Mesenchymal stem cell (in vitro differentiated cells and primary cell): ENCODE results near the gene COL4A4.

Source experiments
- DNase-seq: peaks from one replicate; pipeline ENCODE4 v3.0.0-alpha.2; 2013
- H2AFZ ChIP-seq: one replicate; pipeline ENCODE4 v1.6.1; 2013; ENCODE audit warnings: low read depth, mild to moderate bottlenecking, control low read depth, inconsistent platforms, low read length, moderate library complexity
- H2AK5ac ChIP-seq: 2 replicates; pipeline ENCODE4 v1.6.1; 2013; ENCODE audit warnings: low read length, moderate library complexity, mild to moderate bottlenecking, inconsistent platforms; ENCODE audit not compliant: severe bottlenecking
- H2BK120ac ChIP-seq: one replicate; pipeline ENCODE4 v1.6.1; 2013; ENCODE audit warnings: low read depth, mild to moderate bottlenecking, inconsistent platforms, low read length, moderate library complexity
- H2BK12ac ChIP-seq, 2 experiments: one replicate each; pipeline ENCODE4 v1.6.1; 2013; ENCODE audit warnings: inconsistent platforms in 2 of 2, low read length in 2 of 2, mild to moderate bottlenecking in 2 of 2, moderate library complexity in 2 of 2, control low read depth in 1 of 2
- H2BK15ac ChIP-seq: one replicate; pipeline ENCODE4 v1.6.1; 2013; ENCODE audit warnings: mild to moderate bottlenecking, low read depth, inconsistent platforms; ENCODE audit not compliant: poor library complexity, severe bottlenecking
- H2BK5ac ChIP-seq: 2 replicates; pipeline ENCODE4 v1.6.1; 2013; ENCODE audit warnings: low read depth, mild to moderate bottlenecking, low read length, control low read depth, inconsistent platforms; ENCODE audit not compliant: poor library complexity, severe bottlenecking
- H3K14ac ChIP-seq, 2 experiments: one replicate each; pipeline ENCODE4 v1.6.1; 2013; ENCODE audit warnings: inconsistent platforms in 2 of 2, low read length in 2 of 2, control low read depth in 1 of 2, mild to moderate bottlenecking in 1 of 2, moderate library complexity in 1 of 2
- H3K18ac ChIP-seq, 2 experiments: one replicate each; pipeline ENCODE4 v1.6.1; 2013; ENCODE audit warnings: inconsistent platforms in 2 of 2, low read length in 2 of 2, control low read depth in 1 of 2, low read depth in 1 of 2, mild to moderate bottlenecking in 1 of 2
- H3K23ac ChIP-seq, 2 experiments: one replicate each; pipeline ENCODE4 v1.6.1; 2013; ENCODE audit warnings: inconsistent platforms in 2 of 2, low read length in 2 of 2, mild to moderate bottlenecking in 2 of 2, moderate library complexity in 2 of 2, control low read depth in 1 of 2
- H3K27ac ChIP-seq: 2 replicates; pipeline ENCODE4 v1.5.1; 2013; ENCODE audit warnings: mild to moderate bottlenecking, moderate library complexity, low read length, control low read depth, inconsistent platforms; ENCODE audit not compliant: poor library complexity, severe bottlenecking
- H3K27me3 ChIP-seq, 2 experiments: 2 replicates each; pipeline versions ENCODE4 v1.6.1 to v1.7.0; 2013; ENCODE audit warnings: low read length in 2 of 2, mild to moderate bottlenecking in 2 of 2, moderate library complexity in 2 of 2, control low read depth in 1 of 2, inconsistent platforms in 1 of 2; ENCODE audit not compliant: control insufficient read depth in 1 of 2, insufficient read depth in 1 of 2
- H3K36me3 ChIP-seq, 2 experiments: 2 replicates each; pipeline versions ENCODE4 v1.6.1 to v1.7.0; 2013; ENCODE audit warnings: low read length in 2 of 2, control low read depth in 1 of 2, inconsistent platforms in 1 of 2, low read depth in 1 of 2, mild to moderate bottlenecking in 1 of 2; ENCODE audit not compliant: insufficient read depth in 2 of 2, control insufficient read depth in 1 of 2
- H3K4ac ChIP-seq, 2 experiments: one replicate each; pipeline ENCODE4 v1.6.1; 2013; ENCODE audit warnings: inconsistent platforms in 2 of 2, low read length in 2 of 2, mild to moderate bottlenecking in 2 of 2, moderate library complexity in 2 of 2, control low read depth in 1 of 2, low read depth in 1 of 2
- H3K4me1 ChIP-seq: 2 replicates; pipeline ENCODE4 v1.6.1; 2013; ENCODE audit warnings: low read depth, low read length, control low read depth; ENCODE audit not compliant: control insufficient read depth, insufficient read depth
- H3K4me2 ChIP-seq: 2 replicates; pipeline ENCODE4 v1.6.1; 2013; ENCODE audit warnings: low read length, mild to moderate bottlenecking, inconsistent platforms; ENCODE audit not compliant: poor library complexity, severe bottlenecking
- H3K4me3 ChIP-seq, 2 experiments: 2 replicates each; pipeline versions ENCODE4 v1.5.1 to v1.7.0; 2013; ENCODE audit warnings: low read length in 2 of 2, mild to moderate bottlenecking in 2 of 2, control low read depth in 1 of 2, low read depth in 1 of 2; ENCODE audit not compliant: insufficient read depth in 1 of 2
- H3K79me1 ChIP-seq: replicated peaks from 2 replicates; pipeline ENCODE4 v1.6.1; 2013; ENCODE audit warnings: mild to moderate bottlenecking, control low read depth, low read length, inconsistent platforms; ENCODE audit not compliant: poor library complexity, severe bottlenecking
- H3K9ac ChIP-seq: 2 replicates; pipeline ENCODE4 v1.7.0; 2013; ENCODE audit warnings: mild to moderate bottlenecking, low read length, moderate library complexity
- H3K9me3 ChIP-seq: 2 replicates; pipeline ENCODE4 v1.7.0; 2013; ENCODE audit warnings: mild to moderate bottlenecking, low read length; ENCODE audit not compliant: control insufficient read depth
- H4K8ac ChIP-seq: one replicate; pipeline ENCODE4 v1.6.1; 2013; ENCODE audit warnings: inconsistent platforms, mild to moderate bottlenecking, low read length, moderate library complexity
- H4K91ac ChIP-seq: one replicate; pipeline ENCODE4 v1.6.1; 2013; ENCODE audit warnings: mild to moderate bottlenecking, low read length, inconsistent platforms
- WGBS: methylation state at CpG from one replicate; pipeline ENCODE4 v1.1.7; 2013; ENCODE audit warnings: mixed read lengths; 5-methylcytosine and 5-hydroxymethylcytosine counted together

Gene COL4A4

DNA sequence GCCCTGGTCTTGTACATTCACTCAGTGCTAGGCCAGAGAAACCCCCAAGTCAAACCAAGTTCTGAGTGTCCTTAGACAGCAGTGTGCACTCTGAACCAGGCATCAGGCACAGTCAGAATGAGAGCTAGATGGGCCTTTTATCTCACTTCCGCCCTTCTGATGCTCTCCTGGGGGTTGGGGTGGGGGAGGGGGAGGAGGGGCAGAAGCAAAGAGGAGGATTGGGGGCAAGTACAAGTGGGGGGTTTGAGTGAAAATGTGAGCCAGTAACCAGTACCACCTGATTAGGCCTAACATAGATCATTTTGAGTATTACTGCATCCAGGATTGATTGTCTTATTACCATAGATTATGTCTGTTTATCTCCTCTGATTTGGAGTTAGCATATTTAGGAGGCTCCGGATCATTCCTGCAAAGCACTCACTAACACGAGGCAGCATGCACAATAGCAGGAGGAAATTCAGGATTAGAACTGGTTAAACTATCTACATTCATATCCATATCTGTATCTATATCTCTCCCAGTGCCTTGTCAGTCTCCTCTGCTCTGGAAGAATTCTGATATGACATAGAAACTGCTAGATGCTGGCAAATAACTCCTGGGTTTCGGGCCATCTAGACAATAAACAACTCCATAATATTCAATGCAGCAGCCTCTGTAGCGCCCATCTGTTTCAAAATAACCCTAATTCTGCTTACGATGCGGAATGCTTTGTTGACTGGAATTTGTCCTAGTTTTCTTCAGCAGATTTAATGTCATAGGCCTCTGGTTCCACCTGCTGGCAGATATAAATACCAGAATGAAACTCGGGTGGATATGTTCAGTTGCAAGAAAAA is 179.0 kb downstream of the COL4A4 start:
- Histone ChIP-seq H3K27me3 (no peaks in the 10 kb centered on the region), H3K27ac (no peak overlapping the region), H3K36me3 (no peaks in the 10 kb centered on the region), H2BK120ac (no peak overlapping the region), H2AK5ac (no peak overlapping the region), H4K91ac (no peak overlapping the region), H2BK15ac (no peak overlapping the region), H4K8ac (no peak overlapping the region), H2BK5ac (no peak overlapping the region), H3K9me3 (no peaks in the 10 kb centered on the region), H3K4me2 (no peak overlapping the region), H3K18ac (no peak overlapping the region), H3K4ac (no peak overlapping the region), H3K9ac (peak overlapping the region; percentile 48), H3K4me3 (no peak overlapping the region), H2BK12ac (no peak overlapping the region), H3K4me1 (no peaks in the 10 kb centered on the region), H2AFZ (no peak overlapping the region), H3K23ac (no peak overlapping the region), H3K14ac (no peak overlapping the region), H3K79me1 (peaks cover 7% of the 10 kb centered on the region)
- peak; percentile 84 for DNase-seq
- WGBS = 38% methylated on average over 8 of the region's 8 CpGs

GRCh38 chr2:226983895-226984749 is 179.9 kb downstream of the COL4A4 start:
- Histone ChIP-seq H3K23ac (no peak overlapping the region), H2BK15ac (peak overlapping the region; percentile 75), H2BK5ac (no peak overlapping the region), H3K27me3 (no peaks in the 10 kb centered on the region), H2AK5ac (no peak overlapping the region), H3K9me3 (no peaks in the 10 kb centered on the region), H3K9ac (no peak overlapping the region), H2BK120ac (no peak overlapping the region), H2AFZ (no peak overlapping the region), H3K14ac (no peak overlapping the region), H3K4me3 (no peak overlapping the region), H4K8ac (peak overlapping the region; percentile 24), H3K4me2 (no peak overlapping the region), H2BK12ac (peak overlapping the region; percentile 28 to 52), H4K91ac (peak overlapping the region; percentile 36), H3K79me1 (peaks cover 7% of the 10 kb centered on the region), H3K18ac (peak overlapping the region in 1 of 2 experiments; percentile 77), H3K27ac (no peak overlapping the region), H3K4ac (peak overlapping the region; percentile 35 to 49), H3K4me1 (no peaks in the 10 kb centered on the region), H3K36me3 (peaks cover 0 to 4% of the 10 kb centered on the region in 2 experiments)
- no peak for DNase-seq
- 91% methylated on average over 11 of the region's 12 CpGs for WGBS

DNA sequence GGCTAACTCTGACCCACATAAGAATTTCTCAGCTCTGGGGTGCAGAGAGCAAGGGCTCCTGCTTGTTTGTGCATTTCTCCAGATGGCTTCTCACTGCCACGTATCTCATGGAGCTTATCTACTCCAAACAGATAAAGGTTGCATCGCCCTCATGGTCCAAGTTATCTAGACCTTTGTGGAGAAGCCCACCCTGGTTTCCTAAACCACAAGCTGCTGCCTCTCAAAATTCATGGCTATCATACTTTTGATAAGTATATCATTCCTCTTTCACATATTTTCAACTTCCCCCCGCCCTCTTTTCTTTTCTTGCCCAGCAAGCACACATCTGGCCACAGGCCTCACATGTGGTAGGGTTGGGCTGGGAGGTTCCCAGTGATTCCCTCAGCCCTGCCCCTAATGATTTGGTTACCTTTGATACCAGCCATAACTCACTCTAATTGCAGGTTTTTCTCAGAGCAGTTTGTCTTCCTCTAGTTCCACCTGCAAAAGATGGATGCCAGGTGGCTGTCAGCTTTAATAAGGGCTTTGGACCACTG is 182.1 kb downstream of the COL4A4 start:
- no peak overlapping the region for H2AK5ac ChIP-seq
- H3K23ac ChIP-seq = no peak overlapping the region
- H3K18ac ChIP-seq = no peak overlapping the region
- H3K36me3 ChIP-seq = peaks cover 0 to 4% of the 10 kb centered on the region in 2 experiments
- no peak overlapping the region for H3K14ac ChIP-seq
- no peak for DNase-seq
- H3K27ac ChIP-seq = no peak overlapping the region
- no peak overlapping the region for H4K8ac ChIP-seq
- H3K9ac ChIP-seq = no peak overlapping the region
- H2BK12ac ChIP-seq = no peak overlapping the region
- no peak overlapping the region for H2BK120ac ChIP-seq
- H2BK15ac ChIP-seq = no peak overlapping the region
- no peak overlapping the region for H4K91ac ChIP-seq
- no peak overlapping the region for H2AFZ ChIP-seq
- H3K79me1 ChIP-seq = peaks cover 6% of the 10 kb centered on the region
- H3K4me1 ChIP-seq = no peaks in the 10 kb centered on the region
- no peak overlapping the region for H2BK5ac ChIP-seq
- H3K27me3 ChIP-seq = no peaks in the 10 kb centered on the region
- no peak overlapping the region for H3K4ac ChIP-seq
- H3K4me2 ChIP-seq = no peak overlapping the region
- 87% methylated on average over 3 of the region's 3 CpGs for WGBS
- no peak overlapping the region for H3K4me3 ChIP-seq
- H3K9me3 ChIP-seq = no peaks in the 10 kb centered on the region

DNA sequence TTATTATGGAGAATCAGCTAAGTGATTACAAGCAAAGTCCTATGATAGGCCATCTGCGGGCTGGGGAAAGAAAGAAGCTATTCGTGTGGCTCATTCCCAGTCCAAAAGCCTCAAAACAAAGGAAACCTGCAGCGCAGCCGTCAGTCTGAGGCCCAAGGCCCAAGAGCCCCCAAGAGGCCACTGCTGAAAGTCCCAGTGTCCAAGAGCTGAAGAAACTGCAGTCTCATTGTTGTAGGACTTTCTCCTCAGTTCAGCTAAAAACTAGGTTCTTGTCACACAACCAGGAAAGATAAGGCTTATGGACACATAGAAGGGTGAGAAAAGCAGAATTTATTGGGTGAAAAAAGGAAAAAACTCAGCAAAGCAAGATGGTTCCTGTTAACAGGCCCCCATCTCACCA is 185.0 kb downstream of the COL4A4 start:
- H3K4me3 ChIP-seq = no peak overlapping the region
- H3K36me3 ChIP-seq = peaks cover 0 to 6% of the 10 kb centered on the region in 2 experiments
- no peak overlapping the region for H3K9ac ChIP-seq
- DNase-seq = no peak
- no peak overlapping the region for H2BK5ac ChIP-seq
- no peaks in the 10 kb centered on the region for H3K9me3 ChIP-seq
- H2BK12ac ChIP-seq = no peak overlapping the region
- no peak overlapping the region for H3K14ac ChIP-seq
- WGBS = 95% methylated on average over 4 of the region's 4 CpGs
- H2AK5ac ChIP-seq = no peak overlapping the region
- H3K4ac ChIP-seq = no peak overlapping the region
- H3K79me1 ChIP-seq = peaks cover 4% of the 10 kb centered on the region
- H2AFZ ChIP-seq = no peak overlapping the region
- no peaks in the 10 kb centered on the region for H3K4me1 ChIP-seq
- H2BK15ac ChIP-seq = no peak overlapping the region
- H3K18ac ChIP-seq = no peak overlapping the region
- no peak overlapping the region for H4K8ac ChIP-seq
- no peak overlapping the region for H2BK120ac ChIP-seq
- no peak overlapping the region for H4K91ac ChIP-seq
- H3K23ac ChIP-seq = no peak overlapping the region
- no peaks in the 10 kb centered on the region for H3K27me3 ChIP-seq
- H3K27ac ChIP-seq = no peak overlapping the region
- H3K4me2 ChIP-seq = no peak overlapping the region
